IPS-18a (cell line): ENCODE results near the gene PSMG4.

Experiments
- H3K27ac ChIP-seq: one replicate; pipeline ENCODE4 v1.5.1; 2013; ENCODE audit warnings: low read length
- H3K27me3 ChIP-seq: one replicate; pipeline ENCODE4 v1.6.1; 2013; ENCODE audit warnings: mild to moderate bottlenecking, low read length; ENCODE audit not compliant: control insufficient read depth, insufficient read depth
- H3K36me3 ChIP-seq: one replicate; pipeline ENCODE4 v1.6.1; 2013; ENCODE audit warnings: low read depth, low read length; ENCODE audit not compliant: control insufficient read depth
- H3K4me1 ChIP-seq: one replicate; pipeline ENCODE4 v1.6.1; 2013; ENCODE audit warnings: low read depth, low read length; ENCODE audit not compliant: control insufficient read depth
- H3K4me3 ChIP-seq: one replicate; pipeline ENCODE4 v1.5.1; 2013; ENCODE audit warnings: low read length
- H3K9ac ChIP-seq: one replicate; pipeline ENCODE4 v1.6.1; 2013; ENCODE audit warnings: mild to moderate bottlenecking, low read length, moderate library complexity
- H3K9me3 ChIP-seq: one replicate; pipeline ENCODE4 v1.6.1; 2013; ENCODE audit warnings: low read depth, low read length; ENCODE audit not compliant: control insufficient read depth

Gene PSMG4

GRCh38 chr6:3287976-3288707 is 29.4 kb downstream of the PSMG4 start:
- no peaks in the 10 kb centered on the region for H3K4me1 ChIP-seq
- no peak overlapping the region for H3K27ac ChIP-seq
- H3K27me3 ChIP-seq: no peaks in the 10 kb centered on the region
- H3K36me3 ChIP-seq: peaks cover 3% of the 10 kb centered on the region
- no peaks in the 10 kb centered on the region for H3K9me3 ChIP-seq
- H3K4me3 ChIP-seq: no peak overlapping the region
- H3K9ac ChIP-seq: no peak overlapping the region

- H3K9ac ChIP-seq: no peak overlapping the region
- H3K36me3 ChIP-seq: peaks cover 3% of the 10 kb centered on the region
- no peak overlapping the region for H3K27ac ChIP-seq
- H3K9me3 ChIP-seq: no peaks in the 10 kb centered on the region
- H3K4me3 ChIP-seq: no peak overlapping the region
- no peaks in the 10 kb centered on the region for H3K4me1 ChIP-seq
- no peaks in the 10 kb centered on the region for H3K27me3 ChIP-seq
These were observed 30.2 kb downstream of the PSMG4 start for GRCh38 chr6:3288711-3289663.

- H3K27ac ChIP-seq: no peak overlapping the region
- no peaks in the 10 kb centered on the region for H3K9me3 ChIP-seq
- H3K4me3 ChIP-seq: no peak overlapping the region
- H3K27me3 ChIP-seq: no peaks in the 10 kb centered on the region
- H3K9ac ChIP-seq: no peak overlapping the region
- H3K4me1 ChIP-seq: no peaks in the 10 kb centered on the region
- peaks cover 3% of the 10 kb centered on the region for H3K36me3 ChIP-seq
These were observed 30.9 kb downstream of the PSMG4 start for GRCh38 chr6:3289664-3290055.

GRCh38 chr6:3290149-3290930 is 31.6 kb downstream of the PSMG4 start:
- H3K9ac ChIP-seq: no peak overlapping the region
- no peaks in the 10 kb centered on the region for H3K9me3 ChIP-seq
- H3K27me3 ChIP-seq: no peaks in the 10 kb centered on the region
- no peak overlapping the region for H3K27ac ChIP-seq
- no peaks in the 10 kb centered on the region for H3K4me1 ChIP-seq
- H3K36me3 ChIP-seq: peaks cover 3% of the 10 kb centered on the region
- H3K4me3 ChIP-seq: no peak overlapping the region

- Histone ChIP-seq H3K9ac (no peak overlapping the region), H3K27ac (no peak overlapping the region), H3K4me1 (no peaks in the 10 kb centered on the region), H3K9me3 (no peaks in the 10 kb centered on the region), H3K36me3 (peaks cover 3% of the 10 kb centered on the region), H3K27me3 (no peaks in the 10 kb centered on the region), H3K4me3 (no peak overlapping the region)
These were observed 32.1 kb downstream of the PSMG4 start for GRCh38 chr6:3290931-3291211.

GRCh38 chr6:3291346-3291745 is 32.6 kb downstream of the PSMG4 start:
- Histone ChIP-seq H3K4me3 (no peak overlapping the region), H3K9me3 (no peaks in the 10 kb centered on the region), H3K27ac (no peak overlapping the region), H3K27me3 (no peaks in the 10 kb centered on the region), H3K9ac (no peak overlapping the region), H3K4me1 (no peaks in the 10 kb centered on the region), H3K36me3 (peaks cover 3% of the 10 kb centered on the region)

- Histone ChIP-seq H3K27ac (no peak overlapping the region), H3K9ac (no peak overlapping the region), H3K4me1 (no peaks in the 10 kb centered on the region), H3K27me3 (no peaks in the 10 kb centered on the region), H3K9me3 (no peaks in the 10 kb centered on the region), H3K4me3 (no peak overlapping the region), H3K36me3 (peaks cover 3% of the 10 kb centered on the region)
These were observed 33.2 kb downstream of the PSMG4 start for GRCh38 chr6:3291987-3292386.

GRCh38 chr6:3292431-3293197 is 33.9 kb downstream of the PSMG4 start:
- H3K27ac ChIP-seq: no peak overlapping the region
- no peaks in the 10 kb centered on the region for H3K9me3 ChIP-seq
- no peak overlapping the region for H3K4me3 ChIP-seq
- no peaks in the 10 kb centered on the region for H3K27me3 ChIP-seq
- H3K36me3 ChIP-seq: peaks cover 3% of the 10 kb centered on the region
- H3K4me1 ChIP-seq: no peaks in the 10 kb centered on the region
- no peak overlapping the region for H3K9ac ChIP-seq

GRCh38 chr6:3293271-3294155 is 34.8 kb downstream of the PSMG4 start:
- Histone ChIP-seq H3K9ac (no peak overlapping the region), H3K4me3 (no peak overlapping the region), H3K4me1 (no peaks in the 10 kb centered on the region), H3K36me3 (peaks cover 3% of the 10 kb centered on the region), H3K27me3 (no peaks in the 10 kb centered on the region), H3K27ac (no peak overlapping the region), H3K9me3 (no peaks in the 10 kb centered on the region)

GRCh38 chr6:3294396-3294795 is 35.6 kb downstream of the PSMG4 start:
- Histone ChIP-seq H3K27me3 (no peaks in the 10 kb centered on the region), H3K9ac (no peak overlapping the region), H3K27ac (no peak overlapping the region), H3K9me3 (no peaks in the 10 kb centered on the region), H3K4me3 (no peak overlapping the region), H3K4me1 (no peaks in the 10 kb centered on the region), H3K36me3 (peaks cover 3% of the 10 kb centered on the region)
